B cell (primary cell): Measurements from ENCODE around the gene ARL4C.

ENCODE experiments used
- EZH2 ChIP-seq: IDR thresholded peaks from 2 replicates; pipeline ENCODE4 v1.6.1; 2012; ENCODE audit warnings: borderline replicate concordance, low read depth, mild to moderate bottlenecking, moderate library complexity, low read length; ENCODE audit not compliant: insufficient read depth, poor library complexity, severe bottlenecking
- TF ChIP-seq, protein P1 (sequence below): fragments of 200-600 bp; IDR thresholded peaks from one replicate; pipeline ENCODE4 v1.8.0; 2022; ENCODE audit warnings: antibody characterized with exemption, mild to moderate bottlenecking

GRCh38 chr2:234537929-234538328 is 41.0 kb upstream of the ARL4C start:
- TF ChIP-seq, protein P1, sequence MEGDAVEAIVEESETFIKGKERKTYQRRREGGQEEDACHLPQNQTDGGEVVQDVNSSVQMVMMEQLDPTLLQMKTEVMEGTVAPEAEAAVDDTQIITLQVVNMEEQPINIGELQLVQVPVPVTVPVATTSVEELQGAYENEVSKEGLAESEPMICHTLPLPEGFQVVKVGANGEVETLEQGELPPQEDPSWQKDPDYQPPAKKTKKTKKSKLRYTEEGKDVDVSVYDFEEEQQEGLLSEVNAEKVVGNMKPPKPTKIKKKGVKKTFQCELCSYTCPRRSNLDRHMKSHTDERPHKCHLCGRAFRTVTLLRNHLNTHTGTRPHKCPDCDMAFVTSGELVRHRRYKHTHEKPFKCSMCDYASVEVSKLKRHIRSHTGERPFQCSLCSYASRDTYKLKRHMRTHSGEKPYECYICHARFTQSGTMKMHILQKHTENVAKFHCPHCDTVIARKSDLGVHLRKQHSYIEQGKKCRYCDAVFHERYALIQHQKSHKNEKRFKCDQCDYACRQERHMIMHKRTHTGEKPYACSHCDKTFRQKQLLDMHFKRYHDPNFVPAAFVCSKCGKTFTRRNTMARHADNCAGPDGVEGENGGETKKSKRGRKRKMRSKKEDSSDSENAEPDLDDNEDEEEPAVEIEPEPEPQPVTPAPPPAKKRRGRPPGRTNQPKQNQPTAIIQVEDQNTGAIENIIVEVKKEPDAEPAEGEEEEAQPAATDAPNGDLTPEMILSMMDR = no peak
- no peak for TF ChIP-seq EZH2
